HepG2 (cell line): Measurements from ENCODE around the gene CREG2. TPM values are rescaled to one million over a fixed set of nuclear protein-coding genes. Genes with fewer than 3 reads are reported as not detected.

ENCODE experiments used
- CCAR2 ChIP-seq: fragments of 200-400 bp; formaldehyde crosslinking; optimal IDR thresholded peaks from 2 replicates; pipeline ENCODE3; 2018; ENCODE audit warnings: low read depth, mild to moderate bottlenecking, low read length, moderate library complexity
- DNMT1 ChIP-seq: sonication (generic); formaldehyde crosslinking; IDR thresholded peaks from 2 replicates; pipeline ENCODE4 v1.5.1; 2020; ENCODE audit warnings: mild to moderate bottlenecking, missing genetic modification reagents
- DRAP1 ChIP-seq: IDR thresholded peaks from 2 replicates; pipeline ENCODE4 v1.6.1; 2016; ENCODE audit warnings: missing genetic modification reagents, missing compliant biosample characterization
- FOSL2 ChIP-seq: sonication (generic); formaldehyde crosslinking; IDR thresholded peaks from 2 replicates; pipeline ENCODE4 v1.4.0; 2020; ENCODE audit warnings: missing genetic modification reagents
- NFE2L2 ChIP-seq: fragments of 150-350 bp; IDR thresholded peaks from 2 replicates; pipeline ENCODE4 v1.6.1; 2014; ENCODE audit warnings: low read length
- PHF20 ChIP-seq: sonication (generic); formaldehyde crosslinking; IDR thresholded peaks from 2 replicates; pipeline ENCODE4 v1.5.0; 2020; ENCODE audit warnings: mild to moderate bottlenecking, missing genetic modification reagents
- SRF ChIP-seq: IDR thresholded peaks from 2 replicates; pipeline ENCODE4 v1.6.1; 2011; ENCODE audit warnings: mild to moderate bottlenecking, low read depth, low read length, moderate library complexity
- TARDBP ChIP-seq: sonication (generic); formaldehyde crosslinking; IDR thresholded peaks from 2 replicates; pipeline ENCODE4 v1.8.0; 2022; ENCODE audit warnings: mild to moderate bottlenecking, missing genetic modification reagents
- ZNF350 ChIP-seq: sonication (generic); formaldehyde crosslinking; IDR thresholded peaks from 2 replicates; pipeline ENCODE4 v1.4.0; 2020; ENCODE audit warnings: mild to moderate bottlenecking, low read depth, missing genetic modification reagents, borderline replicate concordance
- ZNF557 ChIP-seq: sonication (generic); formaldehyde crosslinking; IDR thresholded peaks from 2 replicates; pipeline ENCODE4 v1.4.0; 2020; ENCODE audit warnings: missing genetic modification reagents
- ZNF672 ChIP-seq: sonication (generic); formaldehyde crosslinking; IDR thresholded peaks from 2 replicates; pipeline ENCODE4 v1.8.1; 2022; ENCODE audit warnings: missing genetic modification reagents
- ZNF7 ChIP-seq: IDR thresholded peaks from 2 replicates; pipeline ENCODE4 v1.6.1; 2016; ENCODE audit warnings: missing biosample characterization, missing genetic modification reagents
- ZSCAN12 ChIP-seq: sonication (generic); formaldehyde crosslinking; IDR thresholded peaks from 2 replicates; pipeline ENCODE4 v1.9.0; 2021; ENCODE audit warnings: mild to moderate bottlenecking, missing genetic modification reagents
- polyA plus RNA-seq, 8 experiments: library from polyadenylated mRNA; depleted of rRNA in 3 of 8; stranded (reverse) in 7 of 8; unstranded in 1 of 8; fragments of >200 nt; fragmentation: Illumina TruSeq in 4 of 8; extraction: Trizol in 4 of 8; gene quantifications; 2 replicates each; pipeline versions ENCODE4 v1.2.1 to v1.2.3, GENCODE V29; 2011 to 2016; ENCODE audit warnings: low read depth in 4 of 8, missing spikeins in 1 of 8, mixed read lengths in 1 of 8; ENCODE audit not compliant: insufficient read depth in 1 of 8
- total RNA-seq, 5 experiments: library from RNA; depleted of rRNA; stranded (reverse); fragments of >200 nt; fragmentation: Illumina TruSeq; extraction: Trizol; gene quantifications; 2 replicates each; pipeline ENCODE4 v1.2.3, GENCODE V29; 2016; ENCODE audit warnings: low read depth in 1 of 5
- TF ChIP-seq, protein P1 (sequence below), 2 experiments: fragments of 450-650 bp in 1 of 2; sonication (generic) in 1 of 2; formaldehyde crosslinking; IDR thresholded peaks; 2 replicates each; pipeline versions ENCODE4 v1.5.0 to v1.8.0; 2020 to 2022; ENCODE audit warnings: mild to moderate bottlenecking in 1 of 2, missing genetic modification reagents in 1 of 2
- TF ChIP-seq, protein P2 (sequence below): sonication (generic); formaldehyde crosslinking; IDR thresholded peaks from 2 replicates; pipeline ENCODE4 v1.8.1; 2022; ENCODE audit warnings: low read depth, mild to moderate bottlenecking, missing genetic modification reagents
- TF ChIP-seq, protein P3 (sequence below): IDR thresholded peaks from 2 replicates; pipeline ENCODE4 v1.6.1; 2012; ENCODE audit warnings: low read length, improper control_type of control experiment
- TF ChIP-seq, protein P4 (sequence below): sonication (generic); formaldehyde crosslinking; IDR thresholded peaks from 2 replicates; pipeline ENCODE4 v1.4.0; 2020; ENCODE audit warnings: mild to moderate bottlenecking, missing genetic modification reagents

The CREG2 gene
- total and polyA plus RNA-seq, 2 of the 13 experiments (the other 11 are each of a cell fraction or from before 2014, with no cell fraction given): 0.18 to 0.26 TPM

DNA sequence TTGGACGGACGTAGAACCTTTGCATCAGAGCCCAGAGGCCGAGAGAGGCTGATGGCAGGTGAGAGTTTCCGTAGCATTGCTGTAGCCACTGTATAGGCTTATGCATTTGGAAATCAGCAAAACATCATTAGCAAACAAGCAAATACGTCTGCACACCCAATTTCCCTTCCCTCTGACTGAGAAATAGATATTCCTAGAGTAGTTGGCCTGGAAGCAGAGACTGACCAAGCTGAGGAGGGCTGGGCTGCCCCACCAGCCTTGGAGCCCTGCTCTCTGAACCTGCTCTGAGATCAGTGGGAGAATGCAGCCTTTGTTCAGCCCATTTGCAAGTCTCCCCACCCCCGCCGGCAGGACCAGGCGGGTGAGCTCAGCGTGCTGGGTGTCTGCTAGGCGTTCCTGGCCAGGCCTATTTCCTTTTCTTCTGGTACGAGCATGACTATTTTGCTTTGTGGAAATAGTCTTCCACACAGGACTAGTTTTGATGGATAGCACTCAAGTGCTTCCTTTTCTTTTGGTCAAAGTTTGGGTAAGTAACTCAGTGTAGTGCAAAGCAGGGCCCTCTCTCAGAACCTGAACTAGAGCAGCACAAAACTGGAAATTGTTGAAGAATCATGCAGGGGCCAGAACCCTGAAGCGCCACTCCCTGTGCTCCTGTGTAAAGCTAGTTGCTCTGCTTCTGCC is 56.9 kb downstream of the CREG2 start (continued):
- TF ChIP-seq FOSL2 (CRISPR knock-in tag): peak; percentile 36; the same call in 1 of the 2 replicates
- peak; percentile 79; the same call in 1 of the 2 replicates for TF ChIP-seq ZNF350 (CRISPR knock-in tag)
- TF ChIP-seq NFE2L2: no peak
- no peak for TF ChIP-seq ZNF672
- no peak for TF ChIP-seq ZNF7 (CRISPR knock-in tag)
- no peak for TF ChIP-seq CCAR2
- 0 out of 2 replicates have a peak, but pooled peaks have one; percentile 54 for TF ChIP-seq DNMT1 (CRISPR knock-in tag)
- no peak for TF ChIP-seq ZSCAN12 (CRISPR knock-in tag)
- TF ChIP-seq, protein P1, sequence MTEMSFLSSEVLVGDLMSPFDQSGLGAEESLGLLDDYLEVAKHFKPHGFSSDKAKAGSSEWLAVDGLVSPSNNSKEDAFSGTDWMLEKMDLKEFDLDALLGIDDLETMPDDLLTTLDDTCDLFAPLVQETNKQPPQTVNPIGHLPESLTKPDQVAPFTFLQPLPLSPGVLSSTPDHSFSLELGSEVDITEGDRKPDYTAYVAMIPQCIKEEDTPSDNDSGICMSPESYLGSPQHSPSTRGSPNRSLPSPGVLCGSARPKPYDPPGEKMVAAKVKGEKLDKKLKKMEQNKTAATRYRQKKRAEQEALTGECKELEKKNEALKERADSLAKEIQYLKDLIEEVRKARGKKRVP (CRISPR knock-in tag; IDR thresholded peaks at IDR 0.05): no peak
- TF ChIP-seq, protein P2, sequence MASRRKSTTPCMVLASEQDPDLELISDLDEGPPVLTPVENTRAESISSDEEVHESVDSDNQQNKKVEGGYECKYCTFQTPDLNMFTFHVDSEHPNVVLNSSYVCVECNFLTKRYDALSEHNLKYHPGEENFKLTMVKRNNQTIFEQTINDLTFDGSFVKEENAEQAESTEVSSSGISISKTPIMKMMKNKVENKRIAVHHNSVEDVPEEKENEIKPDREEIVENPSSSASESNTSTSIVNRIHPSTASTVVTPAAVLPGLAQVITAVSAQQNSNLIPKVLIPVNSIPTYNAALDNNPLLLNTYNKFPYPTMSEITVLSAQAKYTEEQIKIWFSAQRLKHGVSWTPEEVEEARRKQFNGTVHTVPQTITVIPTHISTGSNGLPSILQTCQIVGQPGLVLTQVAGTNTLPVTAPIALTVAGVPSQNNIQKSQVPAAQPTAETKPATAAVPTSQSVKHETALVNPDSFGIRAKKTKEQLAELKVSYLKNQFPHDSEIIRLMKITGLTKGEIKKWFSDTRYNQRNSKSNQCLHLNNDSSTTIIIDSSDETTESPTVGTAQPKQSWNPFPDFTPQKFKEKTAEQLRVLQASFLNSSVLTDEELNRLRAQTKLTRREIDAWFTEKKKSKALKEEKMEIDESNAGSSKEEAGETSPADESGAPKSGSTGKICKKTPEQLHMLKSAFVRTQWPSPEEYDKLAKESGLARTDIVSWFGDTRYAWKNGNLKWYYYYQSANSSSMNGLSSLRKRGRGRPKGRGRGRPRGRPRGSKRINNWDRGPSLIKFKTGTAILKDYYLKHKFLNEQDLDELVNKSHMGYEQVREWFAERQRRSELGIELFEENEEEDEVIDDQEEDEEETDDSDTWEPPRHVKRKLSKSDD (CRISPR knock-in tag): no peak
- TF ChIP-seq TARDBP: 0 out of 2 replicates have a peak, but pooled peaks have one; percentile 35
- peak; percentile 79 for TF ChIP-seq DRAP1 (CRISPR knock-in tag)
- TF ChIP-seq PHF20 (CRISPR knock-in tag): no peak
- TF ChIP-seq SRF: no peak
- TF ChIP-seq, protein P3, sequence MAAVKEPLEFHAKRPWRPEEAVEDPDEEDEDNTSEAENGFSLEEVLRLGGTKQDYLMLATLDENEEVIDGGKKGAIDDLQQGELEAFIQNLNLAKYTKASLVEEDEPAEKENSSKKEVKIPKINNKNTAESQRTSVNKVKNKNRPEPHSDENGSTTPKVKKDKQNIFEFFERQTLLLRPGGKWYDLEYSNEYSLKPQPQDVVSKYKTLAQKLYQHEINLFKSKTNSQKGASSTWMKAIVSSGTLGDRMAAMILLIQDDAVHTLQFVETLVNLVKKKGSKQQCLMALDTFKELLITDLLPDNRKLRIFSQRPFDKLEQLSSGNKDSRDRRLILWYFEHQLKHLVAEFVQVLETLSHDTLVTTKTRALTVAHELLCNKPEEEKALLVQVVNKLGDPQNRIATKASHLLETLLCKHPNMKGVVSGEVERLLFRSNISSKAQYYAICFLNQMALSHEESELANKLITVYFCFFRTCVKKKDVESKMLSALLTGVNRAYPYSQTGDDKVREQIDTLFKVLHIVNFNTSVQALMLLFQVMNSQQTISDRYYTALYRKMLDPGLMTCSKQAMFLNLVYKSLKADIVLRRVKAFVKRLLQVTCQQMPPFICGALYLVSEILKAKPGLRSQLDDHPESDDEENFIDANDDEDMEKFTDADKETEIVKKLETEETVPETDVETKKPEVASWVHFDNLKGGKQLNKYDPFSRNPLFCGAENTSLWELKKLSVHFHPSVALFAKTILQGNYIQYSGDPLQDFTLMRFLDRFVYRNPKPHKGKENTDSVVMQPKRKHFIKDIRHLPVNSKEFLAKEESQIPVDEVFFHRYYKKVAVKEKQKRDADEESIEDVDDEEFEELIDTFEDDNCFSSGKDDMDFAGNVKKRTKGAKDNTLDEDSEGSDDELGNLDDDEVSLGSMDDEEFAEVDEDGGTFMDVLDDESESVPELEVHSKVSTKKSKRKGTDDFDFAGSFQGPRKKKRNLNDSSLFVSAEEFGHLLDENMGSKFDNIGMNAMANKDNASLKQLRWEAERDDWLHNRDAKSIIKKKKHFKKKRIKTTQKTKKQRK: no peak
- TF ChIP-seq, protein P4, sequence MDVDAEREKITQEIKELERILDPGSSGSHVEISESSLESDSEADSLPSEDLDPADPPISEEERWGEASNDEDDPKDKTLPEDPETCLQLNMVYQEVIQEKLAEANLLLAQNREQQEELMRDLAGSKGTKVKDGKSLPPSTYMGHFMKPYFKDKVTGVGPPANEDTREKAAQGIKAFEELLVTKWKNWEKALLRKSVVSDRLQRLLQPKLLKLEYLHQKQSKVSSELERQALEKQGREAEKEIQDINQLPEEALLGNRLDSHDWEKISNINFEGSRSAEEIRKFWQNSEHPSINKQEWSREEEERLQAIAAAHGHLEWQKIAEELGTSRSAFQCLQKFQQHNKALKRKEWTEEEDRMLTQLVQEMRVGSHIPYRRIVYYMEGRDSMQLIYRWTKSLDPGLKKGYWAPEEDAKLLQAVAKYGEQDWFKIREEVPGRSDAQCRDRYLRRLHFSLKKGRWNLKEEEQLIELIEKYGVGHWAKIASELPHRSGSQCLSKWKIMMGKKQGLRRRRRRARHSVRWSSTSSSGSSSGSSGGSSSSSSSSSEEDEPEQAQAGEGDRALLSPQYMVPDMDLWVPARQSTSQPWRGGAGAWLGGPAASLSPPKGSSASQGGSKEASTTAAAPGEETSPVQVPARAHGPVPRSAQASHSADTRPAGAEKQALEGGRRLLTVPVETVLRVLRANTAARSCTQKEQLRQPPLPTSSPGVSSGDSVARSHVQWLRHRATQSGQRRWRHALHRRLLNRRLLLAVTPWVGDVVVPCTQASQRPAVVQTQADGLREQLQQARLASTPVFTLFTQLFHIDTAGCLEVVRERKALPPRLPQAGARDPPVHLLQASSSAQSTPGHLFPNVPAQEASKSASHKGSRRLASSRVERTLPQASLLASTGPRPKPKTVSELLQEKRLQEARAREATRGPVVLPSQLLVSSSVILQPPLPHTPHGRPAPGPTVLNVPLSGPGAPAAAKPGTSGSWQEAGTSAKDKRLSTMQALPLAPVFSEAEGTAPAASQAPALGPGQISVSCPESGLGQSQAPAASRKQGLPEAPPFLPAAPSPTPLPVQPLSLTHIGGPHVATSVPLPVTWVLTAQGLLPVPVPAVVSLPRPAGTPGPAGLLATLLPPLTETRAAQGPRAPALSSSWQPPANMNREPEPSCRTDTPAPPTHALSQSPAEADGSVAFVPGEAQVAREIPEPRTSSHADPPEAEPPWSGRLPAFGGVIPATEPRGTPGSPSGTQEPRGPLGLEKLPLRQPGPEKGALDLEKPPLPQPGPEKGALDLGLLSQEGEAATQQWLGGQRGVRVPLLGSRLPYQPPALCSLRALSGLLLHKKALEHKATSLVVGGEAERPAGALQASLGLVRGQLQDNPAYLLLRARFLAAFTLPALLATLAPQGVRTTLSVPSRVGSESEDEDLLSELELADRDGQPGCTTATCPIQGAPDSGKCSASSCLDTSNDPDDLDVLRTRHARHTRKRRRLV (CRISPR knock-in tag): peak; percentile 42; the same call in 1 of the 2 replicates
- TF ChIP-seq ZNF557 (CRISPR knock-in tag): no peak
